OCI-LY1 (cell line): Measurements from ENCODE around the gene CFAP20DC.
"Not testable (repeated sequence)": the region's sequence is repeated elsewhere in the genome, so short reads cannot be mapped to it uniquely, and the experiment has no call there.

ENCODE experiments used
- H2AFZ ChIP-seq: fragments of 200-600 bp; sonication (generic), shearing (Covaris generic); 2 replicates; pipeline ENCODE4 v1.6.0; 2014; ENCODE audit warnings: antibody characterized with exemption, mild to moderate bottlenecking, low read length
- H3F3A ChIP-seq: fragments of 200-600 bp; sonication (generic), shearing (Covaris generic); 2 replicates; pipeline ENCODE4 v1.6.0; 2014; ENCODE audit warnings: mild to moderate bottlenecking, antibody characterized with exemption, low read length, moderate library complexity; ENCODE audit not compliant: insufficient read depth
- H3K27ac ChIP-seq: fragments of 200-600 bp; sonication (generic); 2 replicates; pipeline ENCODE4 v1.5.1; 2014; ENCODE audit warnings: low read length, mixed run types, mild to moderate bottlenecking, low read depth; ENCODE audit not compliant: poor library complexity, severe bottlenecking
- H3K27me3 ChIP-seq: fragments of 200-600 bp; sonication (generic); 2 replicates; pipeline ENCODE4 v1.6.0; 2014; ENCODE audit warnings: antibody characterized with exemption, mild to moderate bottlenecking, low read length, moderate library complexity; ENCODE audit not compliant: insufficient read depth
- H3K36me3 ChIP-seq: fragments of 200-600 bp; sonication (generic); 2 replicates; pipeline ENCODE4 v1.6.1; 2014; ENCODE audit warnings: mild to moderate bottlenecking, antibody characterized with exemption, low read length, moderate library complexity, mixed read lengths; ENCODE audit not compliant: insufficient read depth
- H3K4me1 ChIP-seq: fragments of 200-600 bp; sonication (generic); 2 replicates; pipeline ENCODE4 v1.5.1; 2014; ENCODE audit warnings: mild to moderate bottlenecking, low read length, moderate library complexity; ENCODE audit not compliant: insufficient read depth, severe bottlenecking
- H3K4me2 ChIP-seq: fragments of 200-600 bp; sonication (generic), shearing (Covaris generic); 2 replicates; pipeline ENCODE4 v1.6.1; 2014; ENCODE audit warnings: low read length
- H3K4me3 ChIP-seq: fragments of 200-600 bp; sonication (generic); 2 replicates; pipeline ENCODE4 v1.5.1; 2014; ENCODE audit warnings: low read length, low read depth, mild to moderate bottlenecking, mixed read lengths; ENCODE audit not compliant: poor library complexity, severe bottlenecking
- H3K79me2 ChIP-seq: fragments of 200-600 bp; shearing (Covaris generic); 2 replicates; pipeline ENCODE4 v1.6.1; 2016; ENCODE audit warnings: mixed run types, low read length, mixed read lengths; ENCODE audit not compliant: insufficient read depth
- H3K9ac ChIP-seq: fragments of 200-600 bp; sonication (generic), shearing (Covaris generic); 2 replicates; pipeline ENCODE4 v1.6.1; 2014; ENCODE audit warnings: mild to moderate bottlenecking, low read length, mixed read lengths
- H3K9me2 ChIP-seq: fragments of 200-600 bp; sonication (generic), shearing (Covaris generic); 2 replicates; pipeline ENCODE4 v1.6.1; 2014; ENCODE audit warnings: low read depth, mild to moderate bottlenecking, low read length, mixed read lengths
- H3K9me3 ChIP-seq: fragments of 200-600 bp; shearing (Covaris generic); 2 replicates; pipeline ENCODE4 v1.6.1; 2014; ENCODE audit warnings: low read length, mixed read lengths
- H4K20me1 ChIP-seq: fragments of 200-600 bp; sonication (generic), shearing (Covaris generic); 2 replicates; pipeline ENCODE4 v1.6.0; 2016; ENCODE audit warnings: mild to moderate bottlenecking, low read length; ENCODE audit not compliant: insufficient read depth
- EZH2 ChIP-seq: fragments of 200-600 bp; sonication (generic), shearing (Covaris generic); IDR thresholded peaks from 2 replicates; pipeline ENCODE4 v1.8.0; 2017; ENCODE audit warnings: borderline replicate concordance, mixed run types, mild to moderate bottlenecking, antibody characterized with exemption, low read length, moderate library complexity, mixed read lengths
- TF ChIP-seq, protein P1 (sequence below): fragments of 200-600 bp; sonication (generic), shearing (Covaris generic); IDR thresholded peaks from 2 replicates; pipeline ENCODE4 v1.5.1; 2017; ENCODE audit warnings: mild to moderate bottlenecking, antibody characterized with exemption, low read length, moderate library complexity, mixed read lengths

The CFAP20DC gene

DNA sequence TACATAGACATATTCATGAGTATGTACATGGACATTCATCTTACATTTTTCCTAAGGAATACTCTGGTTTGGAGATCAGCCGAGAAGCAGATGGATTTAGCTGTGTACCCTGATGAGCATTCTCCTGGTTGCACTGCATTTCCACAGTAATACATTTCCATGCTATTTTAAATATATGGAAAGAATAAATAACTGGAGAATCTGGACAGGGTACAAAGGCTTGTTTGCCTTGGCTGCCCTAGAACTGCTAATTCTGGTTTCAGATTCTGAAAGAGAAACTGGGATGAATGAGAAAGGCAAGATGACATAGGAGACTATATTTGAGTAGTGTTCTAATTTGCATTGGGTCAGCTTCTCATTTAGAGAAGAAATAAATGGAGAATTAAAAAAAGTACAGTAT lies 192.4 kb downstream of the CFAP20DC start:
- no peak overlapping the region for H3K27ac ChIP-seq
- H3K4me3 ChIP-seq = no peak overlapping the region
- TF ChIP-seq, protein P1, sequence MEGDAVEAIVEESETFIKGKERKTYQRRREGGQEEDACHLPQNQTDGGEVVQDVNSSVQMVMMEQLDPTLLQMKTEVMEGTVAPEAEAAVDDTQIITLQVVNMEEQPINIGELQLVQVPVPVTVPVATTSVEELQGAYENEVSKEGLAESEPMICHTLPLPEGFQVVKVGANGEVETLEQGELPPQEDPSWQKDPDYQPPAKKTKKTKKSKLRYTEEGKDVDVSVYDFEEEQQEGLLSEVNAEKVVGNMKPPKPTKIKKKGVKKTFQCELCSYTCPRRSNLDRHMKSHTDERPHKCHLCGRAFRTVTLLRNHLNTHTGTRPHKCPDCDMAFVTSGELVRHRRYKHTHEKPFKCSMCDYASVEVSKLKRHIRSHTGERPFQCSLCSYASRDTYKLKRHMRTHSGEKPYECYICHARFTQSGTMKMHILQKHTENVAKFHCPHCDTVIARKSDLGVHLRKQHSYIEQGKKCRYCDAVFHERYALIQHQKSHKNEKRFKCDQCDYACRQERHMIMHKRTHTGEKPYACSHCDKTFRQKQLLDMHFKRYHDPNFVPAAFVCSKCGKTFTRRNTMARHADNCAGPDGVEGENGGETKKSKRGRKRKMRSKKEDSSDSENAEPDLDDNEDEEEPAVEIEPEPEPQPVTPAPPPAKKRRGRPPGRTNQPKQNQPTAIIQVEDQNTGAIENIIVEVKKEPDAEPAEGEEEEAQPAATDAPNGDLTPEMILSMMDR = no peak
- no peak for TF ChIP-seq EZH2
- H3K4me1 ChIP-seq = no peaks in the 10 kb centered on the region
- H3K9me2 ChIP-seq = no peaks in the 10 kb centered on the region
- no peaks in the 10 kb centered on the region for H3K27me3 ChIP-seq
- no peaks in the 10 kb centered on the region for H3K9me3 ChIP-seq
- H3K4me2 ChIP-seq = no peak overlapping the region
- H3K9ac ChIP-seq = no peak overlapping the region
- H3K36me3 ChIP-seq = no peaks in the 10 kb centered on the region
- H4K20me1 ChIP-seq = no peaks in the 10 kb centered on the region
- no peaks in the 10 kb centered on the region for H3K79me2 ChIP-seq
- H3F3A ChIP-seq = no peaks in the 10 kb centered on the region
- no peak overlapping the region for H2AFZ ChIP-seq

GRCh38 chr3:58848826-58849225 lies 201.0 kb downstream of the CFAP20DC start:
- no peaks in the 10 kb centered on the region for H3F3A ChIP-seq
- H3K9me2 ChIP-seq = no peaks in the 10 kb centered on the region
- no peaks in the 10 kb centered on the region for H3K79me2 ChIP-seq
- H3K4me2 ChIP-seq = no peak overlapping the region
- no peak overlapping the region for H3K27ac ChIP-seq
- TF ChIP-seq EZH2 = no peak
- TF ChIP-seq, protein P1 = no peak
- H3K9ac ChIP-seq = no peak overlapping the region
- H3K4me3 ChIP-seq = no peak overlapping the region
- H2AFZ ChIP-seq = no peak overlapping the region
- no peaks in the 10 kb centered on the region for H4K20me1 ChIP-seq
- no peaks in the 10 kb centered on the region for H3K4me1 ChIP-seq
- H3K27me3 ChIP-seq = no peaks in the 10 kb centered on the region
- no peaks in the 10 kb centered on the region for H3K9me3 ChIP-seq
- no peaks in the 10 kb centered on the region for H3K36me3 ChIP-seq

- not testable (repeated sequence) for H3K27me3 ChIP-seq, H2AFZ ChIP-seq, H3K4me1 ChIP-seq, H3K9me3 ChIP-seq, H3K79me2 ChIP-seq, H4K20me1 ChIP-seq, H3K4me3 ChIP-seq, H3K36me3 ChIP-seq, H3K27ac ChIP-seq, H3F3A ChIP-seq, H3K9ac ChIP-seq, H3K4me2 ChIP-seq, H3K9me2 ChIP-seq
Measured at GRCh38 chr3:58842050-58842747, 207.6 kb downstream of the CFAP20DC start.

GRCh38 chr3:58840949-58841348 lies 208.9 kb downstream of the CFAP20DC start:
- Histone ChIP-seq H4K20me1 (no peaks in the 10 kb centered on the region), H3K4me3 (no peak overlapping the region), H3F3A (no peaks in the 10 kb centered on the region), H2AFZ (no peak overlapping the region), H3K36me3 (no peaks in the 10 kb centered on the region), H3K4me2 (no peak overlapping the region), H3K27me3 (no peaks in the 10 kb centered on the region), H3K4me1 (no peaks in the 10 kb centered on the region), H3K9me3 (no peaks in the 10 kb centered on the region), H3K27ac (no peak overlapping the region), H3K79me2 (no peaks in the 10 kb centered on the region), H3K9me2 (no peaks in the 10 kb centered on the region), H3K9ac (no peak overlapping the region)
- no peak for TF ChIP-seq EZH2
- TF ChIP-seq, protein P1 = no peak
